ENCODE measurements around the gene GULP1.
"Not testable (repeated sequence)": the region's sequence is repeated elsewhere in the genome, so short reads cannot be mapped to it uniquely, and the experiment has no call there.

The GULP1 gene

DNA sequence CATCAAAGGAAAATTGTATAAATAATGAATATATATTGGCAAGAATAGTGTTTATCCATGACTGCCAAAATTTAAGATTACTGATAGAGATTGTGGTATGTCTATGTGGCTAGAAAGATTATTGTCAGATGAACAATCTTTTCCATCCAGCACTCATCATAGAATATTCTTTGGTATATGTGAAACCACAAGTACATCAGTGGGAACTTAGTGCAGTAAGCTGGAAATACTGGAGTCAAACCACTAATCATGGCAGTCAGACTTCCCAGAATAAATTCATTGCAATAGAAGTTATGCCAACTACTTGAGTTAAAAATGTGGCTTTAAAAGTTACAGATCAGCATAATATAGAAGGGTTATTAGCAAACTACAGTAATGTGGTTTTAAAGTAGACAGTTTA, 310.3 kb downstream of the GULP1 start:
- DNase-seq (ENCODE audit: low read depth), result no peak
- TF ChIP-seq, protein P1, sequence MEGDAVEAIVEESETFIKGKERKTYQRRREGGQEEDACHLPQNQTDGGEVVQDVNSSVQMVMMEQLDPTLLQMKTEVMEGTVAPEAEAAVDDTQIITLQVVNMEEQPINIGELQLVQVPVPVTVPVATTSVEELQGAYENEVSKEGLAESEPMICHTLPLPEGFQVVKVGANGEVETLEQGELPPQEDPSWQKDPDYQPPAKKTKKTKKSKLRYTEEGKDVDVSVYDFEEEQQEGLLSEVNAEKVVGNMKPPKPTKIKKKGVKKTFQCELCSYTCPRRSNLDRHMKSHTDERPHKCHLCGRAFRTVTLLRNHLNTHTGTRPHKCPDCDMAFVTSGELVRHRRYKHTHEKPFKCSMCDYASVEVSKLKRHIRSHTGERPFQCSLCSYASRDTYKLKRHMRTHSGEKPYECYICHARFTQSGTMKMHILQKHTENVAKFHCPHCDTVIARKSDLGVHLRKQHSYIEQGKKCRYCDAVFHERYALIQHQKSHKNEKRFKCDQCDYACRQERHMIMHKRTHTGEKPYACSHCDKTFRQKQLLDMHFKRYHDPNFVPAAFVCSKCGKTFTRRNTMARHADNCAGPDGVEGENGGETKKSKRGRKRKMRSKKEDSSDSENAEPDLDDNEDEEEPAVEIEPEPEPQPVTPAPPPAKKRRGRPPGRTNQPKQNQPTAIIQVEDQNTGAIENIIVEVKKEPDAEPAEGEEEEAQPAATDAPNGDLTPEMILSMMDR (IDR thresholded peaks at IDR 0.05; ENCODE audit: control insufficient read depth, extremely low read depth, insufficient read depth), result no peak
- no peak overlapping the region for H3K4me3 ChIP-seq (ENCODE audit: low read depth, low read length)

DNA sequence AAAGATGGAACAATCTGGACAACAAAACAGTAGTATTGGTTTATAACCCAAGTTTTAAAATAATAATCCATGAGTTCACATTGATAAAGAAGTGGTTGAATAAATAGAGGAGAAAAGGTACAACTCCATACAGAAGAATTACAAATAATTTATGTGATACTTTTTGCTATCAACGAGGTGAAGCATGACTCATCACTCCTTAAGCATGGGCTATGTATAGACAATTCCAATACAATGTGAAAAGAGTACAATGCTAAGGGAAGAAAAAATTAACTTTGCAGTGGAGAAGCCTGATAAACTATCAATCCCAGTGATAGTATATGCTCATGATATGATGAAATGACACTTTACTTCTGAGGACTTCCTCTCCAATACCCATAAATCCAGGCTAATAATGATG, 312.9 kb downstream of the GULP1 start:
- no peak overlapping the region for H3K4me3 ChIP-seq (ENCODE audit: low read depth, low read length)
- TF ChIP-seq, protein P1 (IDR thresholded peaks at IDR 0.05; ENCODE audit: control insufficient read depth, extremely low read depth, insufficient read depth), result no peak
- no peak for DNase-seq (ENCODE audit: low read depth)

DNA sequence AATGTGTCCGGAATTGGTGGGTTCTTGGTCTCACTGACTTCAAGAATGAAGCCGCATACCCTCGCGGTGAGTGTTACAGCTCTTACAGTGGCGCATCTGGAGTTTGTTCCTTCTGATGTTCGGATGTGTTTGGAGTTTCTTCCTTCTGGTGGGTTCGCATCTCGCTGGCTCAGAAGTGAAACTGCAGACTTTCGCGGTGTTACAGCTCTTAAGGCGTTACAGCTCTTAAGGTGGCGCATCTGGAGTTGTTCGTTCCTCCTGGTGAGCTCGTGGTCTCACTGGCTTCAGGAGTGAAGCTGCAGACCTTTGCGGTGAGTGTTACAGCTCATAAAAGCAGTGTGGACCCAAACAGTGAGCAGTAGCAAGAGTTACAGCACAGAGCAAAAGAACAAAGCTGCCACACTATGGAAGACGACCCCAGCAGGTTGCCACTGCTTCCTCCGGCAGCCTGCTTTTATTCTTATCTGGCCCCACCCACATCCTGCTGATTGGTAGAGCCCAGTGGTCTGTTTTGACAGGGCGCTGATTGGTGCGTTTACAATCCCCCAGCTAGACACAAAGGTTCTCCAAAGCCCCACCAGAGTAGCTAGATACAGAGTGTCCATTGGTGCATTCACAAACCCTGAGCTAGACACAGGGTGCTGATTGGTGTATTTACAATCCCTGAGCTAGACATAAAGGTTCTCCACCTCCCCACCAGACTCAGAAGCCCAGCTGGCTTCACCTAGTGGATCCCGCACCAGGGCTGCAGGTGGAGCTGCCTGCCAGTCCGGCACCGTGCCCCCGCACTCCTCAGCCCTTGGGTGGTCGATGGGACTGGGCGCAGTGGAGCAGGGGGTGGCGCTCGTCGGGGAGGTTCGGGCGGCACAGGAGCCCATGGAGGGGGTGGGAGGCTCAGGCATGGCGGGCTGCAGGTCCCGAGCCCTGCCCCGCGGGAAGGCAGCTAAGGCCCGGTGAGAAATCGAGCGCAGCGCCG, 314.2 kb downstream of the GULP1 start:
- DNase-seq (ENCODE audit: low read depth); H3K4me3 ChIP-seq (ENCODE audit: low read depth, low read length): not testable (repeated sequence)

DNA sequence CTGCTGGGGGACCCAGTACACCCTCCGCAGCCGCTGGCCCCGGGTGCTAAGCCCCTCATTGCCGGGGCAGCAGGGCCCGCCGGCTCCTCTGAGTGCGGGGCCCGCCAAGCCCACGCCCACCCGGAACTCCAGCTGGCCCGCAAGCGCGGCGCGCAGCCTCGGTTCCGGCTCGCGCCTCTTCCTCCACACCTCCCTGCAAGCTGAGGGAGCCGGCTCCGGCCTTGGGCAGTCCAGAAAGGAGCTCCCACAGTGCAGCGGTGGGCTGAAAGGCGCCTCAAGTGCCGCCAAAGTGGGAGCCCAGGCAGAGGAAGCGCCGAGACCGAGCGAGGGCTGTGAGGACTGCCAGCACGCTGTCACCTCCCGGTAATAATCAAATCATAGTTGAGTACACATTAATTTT, 314.9 kb downstream of the GULP1 start:
- not testable (repeated sequence) for DNase-seq (ENCODE audit: low read depth); H3K4me3 ChIP-seq (ENCODE audit: low read depth, low read length)

DNA sequence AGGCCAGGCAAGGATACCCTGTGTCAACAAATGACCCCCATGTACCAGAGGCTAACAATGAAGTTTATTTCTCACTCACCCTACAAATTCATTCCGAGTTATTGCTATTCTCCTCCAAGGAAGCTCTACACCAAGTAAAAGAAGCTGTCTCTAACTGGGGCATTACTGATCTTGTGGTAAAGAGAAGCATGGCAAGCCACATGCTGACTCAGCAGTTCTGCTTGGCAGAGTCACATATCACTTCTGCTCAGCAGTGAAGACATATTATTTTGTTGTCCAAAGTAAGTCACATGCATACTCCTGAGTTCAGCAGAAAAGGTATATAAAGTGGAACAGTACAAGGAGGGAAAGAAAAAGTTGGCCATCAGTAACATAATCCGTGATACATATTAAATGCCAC, 315.8 kb downstream of the GULP1 start:
- no peak overlapping the region for H3K4me3 ChIP-seq (ENCODE audit: low read depth, low read length)
- DNase-seq (ENCODE audit: low read depth), result no peak
- TF ChIP-seq, protein P1 (IDR thresholded peaks at IDR 0.05; ENCODE audit: control insufficient read depth, extremely low read depth, insufficient read depth), result no peak

DNA sequence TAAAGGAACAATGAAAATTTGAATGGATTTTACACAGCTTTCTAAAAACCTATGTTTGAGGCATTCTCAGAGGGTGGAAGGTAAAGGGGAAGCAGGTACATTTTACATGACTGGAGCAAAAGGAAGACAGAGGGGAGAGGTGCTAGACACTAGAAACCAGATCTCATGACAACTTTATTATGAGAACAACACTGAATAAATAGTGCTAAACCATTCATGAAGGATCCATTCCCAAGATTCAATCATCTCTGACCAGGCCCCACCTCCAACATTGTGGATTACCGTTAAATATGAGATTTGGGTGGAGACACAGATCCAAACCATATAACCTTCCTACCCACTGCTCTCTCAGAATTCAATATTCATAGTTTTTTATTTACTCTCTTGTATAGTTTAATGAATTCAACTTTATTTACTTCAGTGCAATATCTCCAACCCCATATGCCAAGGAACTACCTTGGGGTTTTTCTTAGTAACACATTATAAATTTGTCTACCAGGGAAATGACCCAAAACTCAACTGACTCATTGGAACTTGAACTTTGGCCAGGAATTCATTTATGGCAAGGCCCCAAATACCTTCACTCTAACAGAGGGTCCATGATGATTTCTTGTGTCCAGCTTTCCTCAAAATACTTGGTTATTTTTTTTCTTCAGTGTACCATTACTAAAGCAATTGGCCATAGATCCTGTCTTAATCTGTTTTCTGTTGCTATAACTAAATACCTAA, 317.8 kb downstream of the GULP1 start:
- no peak for DNase-seq (ENCODE audit: low read depth)
- TF ChIP-seq, protein P1 (IDR thresholded peaks at IDR 0.05; ENCODE audit: control insufficient read depth, extremely low read depth, insufficient read depth), result no peak
- H3K4me3 ChIP-seq (ENCODE audit: low read depth, low read length), result no peak overlapping the region

DNA sequence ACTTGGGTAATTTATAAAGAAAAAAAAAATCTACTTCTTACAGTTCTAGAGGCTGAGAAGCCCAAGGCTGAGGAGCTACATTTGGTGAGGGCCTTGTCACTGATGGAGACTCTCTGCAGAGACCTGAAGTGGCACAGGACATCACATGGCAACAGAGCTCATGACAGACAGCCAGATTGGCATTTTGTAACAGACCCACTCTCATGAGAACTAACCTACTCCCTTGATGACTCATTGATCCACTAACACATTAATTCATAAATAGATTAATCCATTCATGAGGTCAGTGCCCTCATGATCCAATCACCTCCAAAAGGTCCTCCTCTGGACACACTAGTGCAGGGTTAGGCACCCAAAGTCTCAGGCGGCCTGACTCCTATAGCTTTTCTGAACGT, 318.4 kb downstream of the GULP1 start:
- TF ChIP-seq, protein P1 (IDR thresholded peaks at IDR 0.05; ENCODE audit: control insufficient read depth, extremely low read depth, insufficient read depth), result no peak
- H3K4me3 ChIP-seq (ENCODE audit: low read depth, low read length), result no peak overlapping the region
- no peak for DNase-seq (ENCODE audit: low read depth)
